Esophagus (tissue), 2 donors: Measurements from ENCODE around the gene LDLRAD4. TPM values are rescaled to one million over a fixed set of nuclear protein-coding genes. Genes with fewer than 3 reads are reported as not detected.

ENCODE experiments used
- H3K27ac ChIP-seq, 2 donors: one replicate each; pipeline ENCODE4 v1.5.1; 2013; ENCODE audit warnings: low read depth in 2 of 2, mild to moderate bottlenecking in 2 of 2, inconsistent platforms in 1 of 2, low read length in 1 of 2, moderate library complexity in 1 of 2
- H3K27me3 ChIP-seq, 2 donors: one replicate each; pipeline ENCODE4 v1.6.1; 2013; ENCODE audit warnings: low read length in 2 of 2, control low read depth in 1 of 2, mild to moderate bottlenecking in 1 of 2; ENCODE audit not compliant: insufficient read depth in 2 of 2, control insufficient read depth in 1 of 2
- H3K36me3 ChIP-seq, 2 donors: one replicate each; pipeline ENCODE4 v1.6.1; 2013; ENCODE audit warnings: low read length in 1 of 2; ENCODE audit not compliant: control insufficient read depth in 2 of 2, insufficient read depth in 2 of 2
- H3K4me1 ChIP-seq, 2 donors: one replicate each; pipeline ENCODE4 v1.6.1; 2013; ENCODE audit warnings: low read length in 1 of 2; ENCODE audit not compliant: control insufficient read depth in 2 of 2, insufficient read depth in 2 of 2
- H3K4me3 ChIP-seq, 2 donors: one replicate each; pipeline ENCODE4 v1.5.1; 2013; ENCODE audit warnings: low read length in 2 of 2, mild to moderate bottlenecking in 2 of 2, low read depth in 1 of 2, moderate library complexity in 1 of 2
- H3K9me3 ChIP-seq, 2 donors: one replicate each; pipeline ENCODE4 v1.6.1; 2013; ENCODE audit warnings: mild to moderate bottlenecking in 2 of 2, low read depth in 1 of 2, low read length in 1 of 2, moderate library complexity in 1 of 2; ENCODE audit not compliant: control insufficient read depth in 2 of 2, insufficient read depth in 1 of 2
- WGBS, 2 donors: extraction: QIAGEN DNeasy Blood & Tissue Kit; methylation state at CpG; one replicate each; pipeline ENCODE4 v1.1.7; 2013; 5-methylcytosine and 5-hydroxymethylcytosine counted together
- polyA plus RNA-seq, 2 donors: library from polyadenylated mRNA; stranded (reverse); fragments of 200-250 nt; gene quantifications; one replicate each; pipeline ENCODE4 v1.2.3, GENCODE V29; 2013
- donor health status: healthy with polysubstance abuse.
- donor health status: Bipolar disorder and iron deficiency.

The LDLRAD4 gene
- polyA plus RNA-seq, 2 donors, result 0.79 to 0.99 TPM

DNA sequence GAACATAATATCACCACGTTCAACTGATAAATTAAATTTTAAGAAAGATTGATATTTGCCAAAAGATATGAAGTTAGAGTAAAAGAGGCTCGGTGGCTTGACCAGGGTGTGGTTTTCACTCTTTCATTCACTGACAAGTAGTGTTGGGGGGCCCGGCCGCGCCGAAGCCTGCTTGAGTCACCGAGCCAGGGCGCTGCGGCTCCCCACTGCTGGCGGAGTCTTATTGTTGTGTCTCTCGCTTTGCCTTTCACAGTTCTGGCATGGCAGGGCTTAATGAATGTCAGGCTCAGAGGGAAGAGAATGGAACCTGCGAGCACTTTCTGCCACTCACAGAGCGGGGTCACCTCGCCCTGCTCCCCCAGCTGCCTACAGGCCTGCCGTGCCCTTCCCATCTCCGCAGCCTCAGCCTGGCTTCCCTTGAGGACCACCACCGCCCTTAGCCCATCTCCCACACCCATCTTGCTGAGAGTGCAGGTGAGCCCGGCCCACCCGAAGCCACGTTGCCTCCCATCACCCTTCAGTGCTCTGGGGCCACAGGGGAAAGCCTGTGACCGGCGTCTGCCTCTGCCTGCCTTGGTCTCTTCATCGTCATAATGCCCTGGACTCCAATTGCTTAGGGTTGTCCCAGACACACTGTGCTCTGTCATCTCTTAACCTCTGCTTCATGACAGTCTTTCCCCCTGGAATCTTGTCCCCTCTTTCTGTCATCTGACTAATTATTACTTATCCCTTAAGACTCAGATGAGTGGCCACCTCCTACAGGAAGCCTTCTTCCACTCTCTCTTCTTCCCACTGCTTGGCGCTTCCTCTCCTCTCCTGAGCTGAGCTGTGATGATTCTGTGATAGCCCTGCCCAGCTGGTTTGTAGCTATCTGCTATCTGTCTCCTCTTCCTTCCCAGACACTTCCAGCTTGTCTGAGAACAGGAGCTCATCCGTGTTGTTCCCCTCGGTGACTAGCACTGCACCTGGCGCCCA, 365.3 kb downstream of the LDLRAD4 start:
- Histone ChIP-seq H3K36me3 (no peaks in the 10 kb centered on the region), H3K9me3 (no peaks in the 10 kb centered on the region), H3K4me3 (no peak overlapping the region), H3K4me1 (peaks cover 2 to 3% of the 10 kb centered on the region in 2 donors), H3K27ac (no peak overlapping the region), H3K27me3 (no peaks in the 10 kb centered on the region)
- 86 to 89% methylated on average over 26 to 27 of the region's 27 CpGs for WGBS, 2 donors

DNA sequence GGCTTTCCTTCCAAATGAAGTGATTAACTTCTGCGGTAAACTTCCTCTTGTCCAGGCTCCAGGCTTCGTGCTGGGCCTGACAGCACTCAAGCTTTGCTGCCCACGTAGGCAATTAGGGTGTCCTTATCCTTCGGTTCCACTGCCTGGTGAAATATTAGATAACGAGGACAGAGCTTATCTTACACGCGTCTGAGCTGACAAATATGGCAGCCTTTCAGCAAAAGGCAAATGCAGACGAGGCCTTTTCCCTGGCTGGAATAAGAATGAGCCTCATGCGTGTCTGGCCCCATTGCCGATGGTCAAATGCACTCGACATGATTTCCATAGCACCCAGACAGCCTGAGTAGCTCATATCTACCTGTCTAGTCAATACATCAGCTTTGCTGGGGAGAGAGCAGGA, 366.3 kb downstream of the LDLRAD4 start:
- 68% methylated on average over 11 of the region's 11 CpGs for WGBS, 2 donors
- H3K36me3 ChIP-seq, result no peaks in the 10 kb centered on the region
- no peaks in the 10 kb centered on the region for H3K27me3 ChIP-seq
- H3K27ac ChIP-seq, result no peak overlapping the region
- H3K4me1 ChIP-seq, result peaks cover 2 to 3% of the 10 kb centered on the region in 2 donors
- H3K9me3 ChIP-seq, result no peaks in the 10 kb centered on the region
- no peak overlapping the region for H3K4me3 ChIP-seq

DNA sequence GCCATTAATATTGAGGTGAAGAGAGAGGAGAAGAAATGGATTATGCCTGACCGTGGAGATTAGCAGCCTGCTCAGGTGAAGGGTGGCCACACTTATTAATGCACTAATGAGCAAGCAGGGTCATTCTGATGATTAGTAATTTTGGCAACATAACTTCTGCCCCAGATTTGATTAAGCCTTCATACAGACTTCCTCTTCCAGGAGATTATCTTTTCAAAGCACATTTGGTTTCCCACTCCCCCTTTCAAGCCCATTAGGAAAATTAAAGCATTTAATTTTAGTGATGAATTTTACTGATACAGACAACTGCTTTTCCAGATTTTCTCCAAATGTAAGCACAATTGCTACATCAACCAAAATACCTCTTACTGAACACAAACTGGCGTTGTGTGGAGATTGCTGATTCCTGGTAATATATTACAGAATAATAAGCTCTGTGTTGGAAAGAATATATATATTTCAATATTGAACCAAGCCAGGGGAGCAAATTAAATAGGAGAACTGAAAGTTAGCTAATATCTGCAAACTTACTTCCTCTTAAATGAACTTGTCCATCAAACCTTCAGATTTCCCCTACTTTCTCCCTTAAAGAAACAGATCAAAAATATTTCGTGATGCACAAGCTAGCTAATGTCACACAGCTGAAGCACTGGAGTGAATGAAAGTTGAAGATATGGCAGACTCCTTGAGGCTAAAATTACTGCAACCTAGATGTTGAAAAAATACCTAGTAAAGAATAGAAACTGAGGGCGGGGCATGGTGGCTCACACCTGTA, 367.0 kb downstream of the LDLRAD4 start:
- 55 to 60% methylated on average over 4 of the region's 4 CpGs for WGBS, 2 donors
- Histone ChIP-seq H3K27ac (no peak overlapping the region), H3K27me3 (no peaks in the 10 kb centered on the region), H3K9me3 (no peaks in the 10 kb centered on the region), H3K36me3 (no peaks in the 10 kb centered on the region), H3K4me1 (peaks cover 2 to 3% of the 10 kb centered on the region in 2 donors), H3K4me3 (no peak overlapping the region)

DNA sequence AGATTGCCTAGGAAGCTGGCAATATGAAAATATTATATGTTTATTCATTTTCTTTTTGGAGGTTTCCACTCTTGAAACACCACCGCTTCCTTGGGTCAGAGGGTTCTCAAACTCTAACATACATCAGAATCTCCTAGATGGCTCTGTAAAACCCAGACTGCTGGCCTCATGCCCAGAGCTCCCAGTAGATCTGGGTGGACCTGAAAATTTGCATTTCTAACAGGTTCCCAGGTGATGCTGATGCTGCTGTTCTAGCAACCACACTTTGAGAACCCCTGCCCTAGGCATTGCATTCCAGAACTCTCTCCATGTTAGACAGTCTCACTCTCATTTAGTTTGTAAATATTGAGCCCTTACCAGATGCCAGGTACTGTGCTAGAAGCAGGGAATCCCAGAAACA, 368.4 kb downstream of the LDLRAD4 start:
- WGBS, 2 donors, result 100% methylated on average over 1 of the region's 1 CpG
- H3K4me1 ChIP-seq, result peaks cover 2 to 3% of the 10 kb centered on the region in 2 donors
- H3K36me3 ChIP-seq, result no peaks in the 10 kb centered on the region
- H3K9me3 ChIP-seq, result no peaks in the 10 kb centered on the region
- no peak overlapping the region for H3K27ac ChIP-seq
- H3K27me3 ChIP-seq, result no peaks in the 10 kb centered on the region
- no peak overlapping the region for H3K4me3 ChIP-seq

GRCh38 chr18:13587477-13587876, 368.9 kb downstream of the LDLRAD4 start:
- no peaks in the 10 kb centered on the region for H3K36me3 ChIP-seq
- H3K4me3 ChIP-seq, result no peak overlapping the region
- no peak overlapping the region for H3K27ac ChIP-seq
- 75 to 83% methylated on average over 3 of the region's 3 CpGs for WGBS, 2 donors
- peaks cover 0 to 2% of the 10 kb centered on the region in 2 donors for H3K4me1 ChIP-seq
- no peaks in the 10 kb centered on the region for H3K9me3 ChIP-seq
- no peaks in the 10 kb centered on the region for H3K27me3 ChIP-seq

- WGBS, 2 donors, result 68 to 74% methylated on average over 3 of the region's 3 CpGs
- Histone ChIP-seq H3K4me3 (no peak overlapping the region), H3K27me3 (no peaks in the 10 kb centered on the region), H3K36me3 (no peaks in the 10 kb centered on the region), H3K9me3 (no peaks in the 10 kb centered on the region), H3K27ac (no peak overlapping the region), H3K4me1 (peaks cover 0 to 2% of the 10 kb centered on the region in 2 donors)
Observed at GRCh38 chr18:13587937-13588336, 369.4 kb downstream of the LDLRAD4 start.

GRCh38 chr18:13589316-13589715, 370.8 kb downstream of the LDLRAD4 start:
- no peak overlapping the region for H3K4me3 ChIP-seq
- H3K9me3 ChIP-seq, result no peaks in the 10 kb centered on the region
- WGBS, 2 donors, result 89 to 92% methylated on average over 4 of the region's 4 CpGs
- no peak overlapping the region for H3K27ac ChIP-seq
- no peaks in the 10 kb centered on the region for H3K4me1 ChIP-seq
- no peaks in the 10 kb centered on the region for H3K36me3 ChIP-seq
- no peaks in the 10 kb centered on the region for H3K27me3 ChIP-seq

- no peaks in the 10 kb centered on the region for H3K27me3 ChIP-seq
- H3K27ac ChIP-seq, result no peak overlapping the region
- 86 to 87% methylated on average over 9 of the region's 9 CpGs for WGBS, 2 donors
- H3K4me1 ChIP-seq, result no peaks in the 10 kb centered on the region
- H3K9me3 ChIP-seq, result no peaks in the 10 kb centered on the region
- H3K36me3 ChIP-seq, result no peaks in the 10 kb centered on the region
- H3K4me3 ChIP-seq, result no peak overlapping the region
Observed at GRCh38 chr18:13589943-13590342, 371.4 kb downstream of the LDLRAD4 start.

- Histone ChIP-seq H3K4me3 (no peak overlapping the region), H3K36me3 (no peaks in the 10 kb centered on the region), H3K4me1 (no peaks in the 10 kb centered on the region), H3K27me3 (no peaks in the 10 kb centered on the region), H3K27ac (no peak overlapping the region), H3K9me3 (no peaks in the 10 kb centered on the region)
- WGBS, 2 donors, result 59 to 68% methylated on average over 3 of the region's 3 CpGs
Observed at GRCh38 chr18:13592246-13592645, 373.7 kb downstream of the LDLRAD4 start.
